Measurements from ENCODE around the gene ZMAT5.

DNA sequence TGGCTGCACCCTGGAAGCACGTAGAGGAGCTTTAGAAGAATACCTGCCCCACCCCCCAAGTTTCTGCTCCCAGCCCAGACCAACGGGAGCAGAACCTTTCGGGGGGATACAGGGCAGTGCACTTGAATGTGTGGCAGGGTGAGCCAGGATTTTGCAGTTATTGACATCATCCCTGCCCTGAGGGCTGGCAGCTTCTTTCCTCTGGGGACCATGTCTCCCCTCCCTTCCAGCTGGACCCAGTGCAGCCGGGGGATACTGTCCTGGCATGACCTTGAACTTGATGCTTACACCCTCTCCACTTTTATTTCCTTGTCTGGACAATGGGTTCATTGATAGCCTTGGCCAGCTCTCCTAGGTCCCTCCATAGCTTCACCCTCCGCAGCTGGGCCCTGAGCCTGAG is 51.1 kb downstream of the ZMAT5 start:
- TF ChIP-seq ZNF432 (CRISPR knock-in tag; IDR thresholded peaks at IDR 0.05; ENCODE audit: borderline replicate concordance): no peak
- TF ChIP-seq, protein P1, sequence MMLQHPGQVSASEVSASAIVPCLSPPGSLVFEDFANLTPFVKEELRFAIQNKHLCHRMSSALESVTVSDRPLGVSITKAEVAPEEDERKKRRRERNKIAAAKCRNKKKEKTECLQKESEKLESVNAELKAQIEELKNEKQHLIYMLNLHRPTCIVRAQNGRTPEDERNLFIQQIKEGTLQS (CRISPR knock-in tag; IDR thresholded peaks at IDR 0.05): no peak
- TF ChIP-seq, protein P2, sequence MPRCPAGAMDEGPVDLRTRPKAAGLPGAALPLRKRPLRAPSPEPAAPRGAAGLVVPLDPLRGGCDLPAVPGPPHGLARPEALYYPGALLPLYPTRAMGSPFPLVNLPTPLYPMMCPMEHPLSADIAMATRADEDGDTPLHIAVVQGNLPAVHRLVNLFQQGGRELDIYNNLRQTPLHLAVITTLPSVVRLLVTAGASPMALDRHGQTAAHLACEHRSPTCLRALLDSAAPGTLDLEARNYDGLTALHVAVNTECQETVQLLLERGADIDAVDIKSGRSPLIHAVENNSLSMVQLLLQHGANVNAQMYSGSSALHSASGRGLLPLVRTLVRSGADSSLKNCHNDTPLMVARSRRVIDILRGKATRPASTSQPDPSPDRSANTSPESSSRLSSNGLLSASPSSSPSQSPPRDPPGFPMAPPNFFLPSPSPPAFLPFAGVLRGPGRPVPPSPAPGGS (CRISPR knock-in tag; IDR thresholded peaks at IDR 0.05): no peak
